ENCODE data around the gene KRTAP9-1.

DNA sequence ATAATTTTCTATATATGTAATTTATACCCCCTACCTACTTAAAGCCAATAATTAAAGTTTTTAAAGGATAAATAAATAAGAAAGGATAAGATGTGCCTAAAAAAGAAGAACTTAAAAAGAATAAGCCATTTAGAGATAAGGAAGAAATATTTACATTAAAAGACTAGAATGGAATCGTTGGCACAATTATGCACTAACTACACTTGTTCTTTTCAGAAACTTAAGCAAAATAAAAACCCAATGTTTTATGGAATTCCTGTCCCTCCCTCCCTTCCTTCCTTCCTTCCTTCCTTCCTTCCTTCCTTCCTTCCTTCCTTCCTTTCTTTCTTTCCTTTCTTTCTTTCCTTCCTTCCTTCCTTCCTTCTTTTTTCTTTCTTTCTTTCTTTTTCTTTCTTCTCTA lies 44.8 kb upstream of the KRTAP9-1 start:
- TF ChIP-seq POLR2AphosphoS5 (IDR thresholded peaks at IDR 0.05) = no peak
- TF ChIP-seq REST (IDR thresholded peaks at IDR 0.05; ENCODE audit: borderline replicate concordance) = no peak
- no peak for TF ChIP-seq EP300 (conservative IDR thresholded peaks at IDR 0.05; ENCODE audit: poor library complexity, severe bottlenecking)
- TF ChIP-seq CTCF (IDR thresholded peaks at IDR 0.05; ENCODE audit: poor library complexity, severe bottlenecking) = no peak
- TF ChIP-seq RAD21 (conservative IDR thresholded peaks at IDR 0.05) = no peak
- no peak for TF ChIP-seq EZH2 (IDR thresholded peaks at IDR 0.05; ENCODE audit: borderline replicate concordance, insufficient read depth, low read length, poor library complexity, severe bottlenecking)
